Measurements from ENCODE around the gene FRMD4A.

The FRMD4A gene

GRCh38 chr10:14225379-14225778 lies 105.3 kb downstream of the FRMD4A start:
- Histone ChIP-seq H3K27ac (ENCODE audit: low read depth, low read length) (no peak overlapping the region), H3K36me3 (ENCODE audit: low read length) (no peaks in the 10 kb centered on the region), H3K4me3 (ENCODE audit: insufficient read depth, low read length, poor library complexity, severe bottlenecking) (no peak overlapping the region), H4K20me1 (ENCODE audit: low read depth, low read length) (no peaks in the 10 kb centered on the region), H2AFZ (ENCODE audit: low read depth, low read length, severe bottlenecking) (no peak overlapping the region), H3K9me3 (ENCODE audit: insufficient read depth, low read length) (no peaks in the 10 kb centered on the region), H3K27me3 (ENCODE audit: low read length) (no peaks in the 10 kb centered on the region), H3K9ac (ENCODE audit: low read length) (no peak overlapping the region), H3F3A (ENCODE audit: insufficient read depth) (no peaks in the 10 kb centered on the region), H3K4me2 (ENCODE audit: low read depth, low read length, poor library complexity, severe bottlenecking) (no peak overlapping the region), H3K9me2 (replicated peaks; ENCODE audit: insufficient read depth, low read length) (no peaks in the 10 kb centered on the region), H3K79me2 (ENCODE audit: insufficient read depth, low read length) (no peaks in the 10 kb centered on the region)
- no peak for TF ChIP-seq CTCF (IDR thresholded peaks at IDR 0.05; ENCODE audit: insufficient read depth, low read length, poor library complexity, severe bottlenecking)
- no peak for TF ChIP-seq EZH2phosphoT487 (conservative IDR thresholded peaks at IDR 0.05; ENCODE audit: low read length)

GRCh38 chr10:14220026-14220425 lies 110.7 kb downstream of the FRMD4A start:
- Histone ChIP-seq H3K9me2 (replicated peaks; ENCODE audit: insufficient read depth, low read length) (no peaks in the 10 kb centered on the region), H3K4me2 (ENCODE audit: low read depth, low read length, poor library complexity, severe bottlenecking) (no peak overlapping the region), H4K20me1 (ENCODE audit: low read depth, low read length) (no peaks in the 10 kb centered on the region), H3K27ac (ENCODE audit: low read depth, low read length) (no peak overlapping the region), H3K4me3 (ENCODE audit: insufficient read depth, low read length, poor library complexity, severe bottlenecking) (no peak overlapping the region), H2AFZ (ENCODE audit: low read depth, low read length, severe bottlenecking) (no peak overlapping the region), H3F3A (ENCODE audit: insufficient read depth) (no peaks in the 10 kb centered on the region), H3K36me3 (ENCODE audit: low read length) (no peaks in the 10 kb centered on the region), H3K27me3 (ENCODE audit: low read length) (no peaks in the 10 kb centered on the region), H3K9ac (ENCODE audit: low read length) (no peak overlapping the region), H3K79me2 (ENCODE audit: insufficient read depth, low read length) (no peaks in the 10 kb centered on the region), H3K9me3 (ENCODE audit: insufficient read depth, low read length) (no peaks in the 10 kb centered on the region)
- no peak for TF ChIP-seq CTCF (IDR thresholded peaks at IDR 0.05; ENCODE audit: insufficient read depth, low read length, poor library complexity, severe bottlenecking)
- no peak for TF ChIP-seq EZH2phosphoT487 (conservative IDR thresholded peaks at IDR 0.05; ENCODE audit: low read length)

GRCh38 chr10:14219411-14219810 lies 111.3 kb downstream of the FRMD4A start:
- Histone ChIP-seq H3K9me2 (replicated peaks; ENCODE audit: insufficient read depth, low read length) (no peaks in the 10 kb centered on the region), H3K79me2 (ENCODE audit: insufficient read depth, low read length) (no peaks in the 10 kb centered on the region), H3K4me3 (ENCODE audit: insufficient read depth, low read length, poor library complexity, severe bottlenecking) (no peak overlapping the region), H3F3A (ENCODE audit: insufficient read depth) (no peaks in the 10 kb centered on the region), H3K9ac (ENCODE audit: low read length) (no peak overlapping the region), H3K36me3 (ENCODE audit: low read length) (no peaks in the 10 kb centered on the region), H3K27ac (ENCODE audit: low read depth, low read length) (no peak overlapping the region), H4K20me1 (ENCODE audit: low read depth, low read length) (no peaks in the 10 kb centered on the region), H2AFZ (ENCODE audit: low read depth, low read length, severe bottlenecking) (no peak overlapping the region), H3K27me3 (ENCODE audit: low read length) (no peaks in the 10 kb centered on the region), H3K9me3 (ENCODE audit: insufficient read depth, low read length) (no peaks in the 10 kb centered on the region), H3K4me2 (ENCODE audit: low read depth, low read length, poor library complexity, severe bottlenecking) (no peak overlapping the region)
- TF ChIP-seq CTCF (IDR thresholded peaks at IDR 0.05; ENCODE audit: insufficient read depth, low read length, poor library complexity, severe bottlenecking) (no peak), EZH2phosphoT487 (conservative IDR thresholded peaks at IDR 0.05; ENCODE audit: low read length) (no peak)

All from SU-DHL-6 (cell line).